Thyroid gland (tissue), 4 donors: ENCODE results near the gene POLR2M. TPM values are rescaled to one million over a fixed set of nuclear protein-coding genes. Genes with fewer than 3 reads are reported as not detected.
A peak's percentile ranks its signal among the peaks of the same experiment; 100 is the strongest.

ENCODE experiments used
- DNase-seq, 2 donors: peaks; one replicate each; pipeline ENCODE4 v3.0.0-alpha.2; 2019
- H3K27ac ChIP-seq, 3 donors: fragments of 200-600 bp; sonication (generic); 1 replicate in 2 of 3; 2 replicates in 1 of 3; pipeline ENCODE4 v1.5.1; 2016 to 2019; ENCODE audit warnings: mild to moderate bottlenecking in 1 of 3, moderate library complexity in 1 of 3
- H3K27me3 ChIP-seq: fragments of 200-600 bp; sonication (generic); one replicate; pipeline ENCODE4 v1.5.1; 2019
- H3K36me3 ChIP-seq, 2 donors: fragments of 200-600 bp; sonication (generic); one replicate each; pipeline ENCODE4 v1.5.1; 2016 to 2019
- H3K4me1 ChIP-seq, 2 donors: fragments of 200-600 bp; sonication (generic); one replicate each; pipeline ENCODE4 v1.5.1; 2017 to 2019
- H3K4me3 ChIP-seq, 3 donors: fragments of 200-600 bp; sonication (generic); replicated peaks in 1 of 3; 1 replicate in 2 of 3; 2 replicates in 1 of 3; pipeline ENCODE4 v1.5.1; 2016; ENCODE audit warnings: mild to moderate bottlenecking in 1 of 3
- H3K9me3 ChIP-seq: fragments of 200-600 bp; sonication (generic); one replicate; pipeline ENCODE4 v1.5.1; 2017
- CTCF ChIP-seq, 6 experiments: fragments of 200-600 bp in 3 of 6; fragments of 450-650 bp in 3 of 6; sonication (generic) in 3 of 6; IDR thresholded peaks; one replicate each; pipeline ENCODE4 v1.5.1; 2016 to 2019; ENCODE audit warnings: antibody characterized with exemption in 6 of 6, mild to moderate bottlenecking in 2 of 6, inconsistent platforms in 1 of 6, moderate library complexity in 1 of 6
- POLR2A ChIP-seq, 2 donors: fragments of 450-650 bp; IDR thresholded peaks; one replicate each; pipeline ENCODE4 v1.6.1; 2017; ENCODE audit warnings: antibody characterized with exemption in 2 of 2, mild to moderate bottlenecking in 2 of 2, moderate library complexity in 1 of 2
- WGBS, 2 donors: methylation state at CpG; one replicate each; pipeline ENCODE4 v1.1.5; 2017; 5-methylcytosine and 5-hydroxymethylcytosine counted together
- intact Hi-C: fragments of 100-400 bp; cut with DNase I; formaldehyde crosslinking; loops from one replicate; pipeline ENCODE4 v1.15.1; 2023
- total RNA-seq, 4 donors: library from RNA; depleted of rRNA; stranded (reverse); fragments of >200 nt; gene quantifications; one replicate each; pipeline ENCODE4 v1.2.3, GENCODE V29; 2016

Gene POLR2M
- total RNA-seq, 4 donors from 2014 or later, result 63.2 to 269 (median 70.6) TPM

- Histone ChIP-seq H3K4me1 (peaks cover 0 to 2% of the 10 kb centered on the region in 2 donors), H3K36me3 (no peaks in the 10 kb centered on the region), H3K9me3 (no peaks in the 10 kb centered on the region), H3K27me3 (no peaks in the 10 kb centered on the region), H3K27ac (no peak overlapping the region), H3K4me3 (no peak overlapping the region)
- intact Hi-C loops, result loop anchor here (5.0 kb wide), 1 partner anchor 199 kb away; no protein-coding TSS in a partner anchor
- DNase-seq, result no peak
- no peak for TF ChIP-seq POLR2A (IDR thresholded peaks at IDR 0.05)
- TF ChIP-seq CTCF (IDR thresholded peaks at IDR 0.05), result no peak
- WGBS, 2 donors, result 97 to 100% methylated on average over 2 of the region's 2 CpGs
Observed at GRCh38 chr15:57663262-57663661, 43.3 kb upstream of the POLR2M start.

- no peak for TF ChIP-seq CTCF (IDR thresholded peaks at IDR 0.05)
- TF ChIP-seq POLR2A (IDR thresholded peaks at IDR 0.05), result no peak
- intact Hi-C loops, result no loop called here
- Histone ChIP-seq H3K4me1 (peaks cover 0 to 2% of the 10 kb centered on the region in 2 donors), H3K9me3 (no peaks in the 10 kb centered on the region), H3K4me3 (no peak overlapping the region), H3K36me3 (no peaks in the 10 kb centered on the region), H3K27me3 (no peaks in the 10 kb centered on the region), H3K27ac (no peak overlapping the region)
- no peak for DNase-seq
- WGBS, 2 donors, result 94 to 97% methylated on average over 2 of the region's 2 CpGs
Observed at GRCh38 chr15:57665194-57665593, 41.3 kb upstream of the POLR2M start.

GRCh38 chr15:57665939-57666338, 40.6 kb upstream of the POLR2M start:
- Histone ChIP-seq H3K4me3 (no peak overlapping the region), H3K9me3 (no peaks in the 10 kb centered on the region), H3K36me3 (no peaks in the 10 kb centered on the region), H3K4me1 (peaks cover 0 to 2% of the 10 kb centered on the region in 2 donors), H3K27me3 (no peaks in the 10 kb centered on the region), H3K27ac (no peak overlapping the region)
- no peak for DNase-seq
- intact Hi-C loops, result no loop called here
- TF ChIP-seq CTCF (IDR thresholded peaks at IDR 0.05), result no peak
- TF ChIP-seq POLR2A (IDR thresholded peaks at IDR 0.05), result no peak
- 86 to 95% methylated on average over 4 of the region's 4 CpGs for WGBS, 2 donors

- Histone ChIP-seq H3K9me3 (no peaks in the 10 kb centered on the region), H3K36me3 (no peaks in the 10 kb centered on the region), H3K4me1 (peaks cover 0 to 2% of the 10 kb centered on the region in 2 donors), H3K27ac (no peak overlapping the region), H3K27me3 (no peaks in the 10 kb centered on the region), H3K4me3 (no peak overlapping the region)
- DNase-seq, result no peak
- peak in 4 of 6 experiments; percentile 28 to 40 (median 34) for TF ChIP-seq CTCF (IDR thresholded peaks at IDR 0.05)
- no peak for TF ChIP-seq POLR2A (IDR thresholded peaks at IDR 0.05)
- intact Hi-C loops, result no loop called here
- 50 to 55% methylated on average over 10 of the region's 10 CpGs for WGBS, 2 donors
Observed at GRCh38 chr15:57667171-57667849, 39.2 kb upstream of the POLR2M start.

- intact Hi-C loops, result no loop called here
- H3K4me1 ChIP-seq, result peaks cover 0 to 1% of the 10 kb centered on the region in 2 donors
- no peaks in the 10 kb centered on the region for H3K36me3 ChIP-seq
- DNase-seq, result no peak
- TF ChIP-seq POLR2A (IDR thresholded peaks at IDR 0.05) (no peak), CTCF (IDR thresholded peaks at IDR 0.05) (no peak)
- no peaks in the 10 kb centered on the region for H3K9me3 ChIP-seq
- H3K27ac ChIP-seq, result no peak overlapping the region
- 86 to 91% methylated on average over 4 of the region's 4 CpGs for WGBS, 2 donors
- H3K27me3 ChIP-seq, result no peaks in the 10 kb centered on the region
- no peak overlapping the region for H3K4me3 ChIP-seq
Observed at GRCh38 chr15:57668016-57668415, 38.5 kb upstream of the POLR2M start.
